GM12878 (cell line): ENCODE results near the gene AIMP2. TPM values are rescaled to one million over a fixed set of nuclear protein-coding genes. Genes with fewer than 3 reads are reported as not detected.
A peak's percentile ranks its signal among the peaks of the same experiment; 100 is the strongest.

Experiments used
- ATAC-seq: fragments of 200-7000 bp; cut with Tn5 transposase; 3 replicates; pipeline ENCODE4 v1.9.1; 2020; ENCODE audit warnings: mild to moderate bottlenecking, moderate library complexity
- BruUV-seq: library from RNA; stranded (reverse); fragments of 400-500 nt; replicated peaks from 2 replicates; lab custom pipeline; 2021; lab: Mats Ljungman, UMichigan
- CTCF ChIA-PET: fragments of 300-600 bp; sonication (Branson Sonifier 250); formaldehyde crosslinking; extraction: SDS; loops from one replicate; lab custom pipeline; 2021; ENCODE audit warnings: inconsistent platforms; lab: Yijun Ruan, JAX
- POLR2A ChIA-PET: fragments of 350-600 bp; formaldehyde crosslinking; extraction: SDS; loops from one replicate; lab custom pipeline; 2021; ENCODE audit warnings: inconsistent platforms; lab: Charles Lee
- RAD21 ChIA-PET: fragments of 300-600 bp; sonication (Branson Sonifier 250); formaldehyde crosslinking; loops from one replicate; lab custom pipeline; 2023; ENCODE audit warnings: antibody characterized with exemption; ENCODE audit not compliant: unreplicated experiment; lab: Charles Lee
- SMC1A ChIA-PET: fragments of 300-600 bp; sonication (Branson Sonifier 250); formaldehyde crosslinking; loops from one replicate; lab custom pipeline; 2023; ENCODE audit not compliant: unreplicated experiment, uncharacterized antibody; lab: Charles Lee
- DNase-seq: peaks from one replicate; pipeline ENCODE4 v3.0.0-alpha.2; 2011; ENCODE audit warnings: low read depth, low spot score
- FAIRE-seq: peaks from 3 replicates; lab custom pipeline; 2011; peaks lifted over from hg19 to GRCh38; lab: Jason Lieb, UNC
- H2AFZ ChIP-seq: 2 replicates; pipeline ENCODE4 v1.6.0; 2011; ENCODE audit warnings: low read depth, low read length, control low read depth; ENCODE audit not compliant: control insufficient read depth
- H3K27ac ChIP-seq: 2 replicates; pipeline ENCODE4 v1.5.1; 2011; ENCODE audit warnings: control low read depth; ENCODE audit not compliant: control insufficient read depth, insufficient read depth
- H3K27me3 ChIP-seq, 2 experiments: replicated peaks in 1 of 2; 2 replicates each; pipeline versions ENCODE4 v1.6.0 to v1.6.1; 2011; ENCODE audit warnings: low read length in 1 of 2; ENCODE audit not compliant: control insufficient read depth in 2 of 2, insufficient read depth in 2 of 2
- H3K36me3 ChIP-seq, 2 experiments: 2 replicates each; pipeline ENCODE4 v1.5.1; 2011; ENCODE audit warnings: low read length in 1 of 2; ENCODE audit not compliant: control insufficient read depth in 2 of 2, insufficient read depth in 2 of 2
- H3K4me1 ChIP-seq: 2 replicates; pipeline ENCODE4 v1.6.1; 2011; ENCODE audit warnings: mild to moderate bottlenecking, low read length, moderate library complexity, mixed read lengths; ENCODE audit not compliant: control insufficient read depth, insufficient read depth
- H3K4me2 ChIP-seq: 2 replicates; pipeline ENCODE4 v1.6.0; 2011; ENCODE audit warnings: control low read depth; ENCODE audit not compliant: control insufficient read depth, insufficient read depth
- H3K4me3 ChIP-seq: fragments of 200-600 bp; sonication (generic); 2 replicates; pipeline ENCODE4 v1.5.1; 2016
- H3K79me2 ChIP-seq: 2 replicates; pipeline ENCODE4 v1.6.0; 2011; ENCODE audit warnings: low read length; ENCODE audit not compliant: control insufficient read depth, insufficient read depth
- H3K9ac ChIP-seq: 2 replicates; pipeline ENCODE4 v1.8.0; 2011; ENCODE audit warnings: low read length, control low read depth, mixed read lengths; ENCODE audit not compliant: control insufficient read depth, insufficient read depth
- H3K9me3 ChIP-seq: replicated peaks from 3 replicates; pipeline ENCODE4 v1.5.1; 2011; ENCODE audit warnings: mild to moderate bottlenecking, low read length; ENCODE audit not compliant: control insufficient read depth, insufficient read depth
- H4K20me1 ChIP-seq: 2 replicates; pipeline ENCODE4 v1.6.0; 2011; ENCODE audit not compliant: control insufficient read depth, insufficient read depth
- BHLHE40 ChIP-seq, 2 experiments: fragments of 450-650 bp in 1 of 2; IDR thresholded peaks; 2 replicates each; pipeline ENCODE4 v1.6.1; 2011 to 2017; ENCODE audit warnings: low read depth in 2 of 2, borderline replicate concordance in 1 of 2, improper control_type of control experiment in 1 of 2, low read length in 1 of 2, mild to moderate bottlenecking in 1 of 2
- EP300 ChIP-seq, 2 experiments: fragments of 150-350 bp in 1 of 2; IDR thresholded peaks; 2 replicates each; pipeline ENCODE4 v1.6.1; 2011 to 2012; ENCODE audit warnings: low read depth in 2 of 2, low read length in 2 of 2, borderline replicate concordance in 1 of 2, improper control_type of control experiment in 1 of 2, inconsistent platforms in 1 of 2; ENCODE audit not compliant: control insufficient read depth in 1 of 2
- IKZF2 ChIP-seq, 2 experiments: fragments of 450-650 bp; IDR thresholded peaks; 2 replicates each; pipeline ENCODE4 v1.6.1; 2017; ENCODE audit warnings: mild to moderate bottlenecking in 2 of 2, moderate library complexity in 2 of 2
- NFYB ChIP-seq: IDR thresholded peaks from 2 replicates; pipeline ENCODE4 v1.6.1; 2011; ENCODE audit warnings: low read depth, mild to moderate bottlenecking, low read length, improper control_type of control experiment, moderate library complexity; ENCODE audit not compliant: insufficient read depth
- NR2C1 ChIP-seq: fragments of 450-650 bp; IDR thresholded peaks from 2 replicates; pipeline ENCODE4 v1.6.1; 2017; ENCODE audit warnings: antibody characterized with exemption, mild to moderate bottlenecking, moderate library complexity
- PAX5 ChIP-seq: IDR thresholded peaks from 2 replicates; pipeline ENCODE4 v1.6.1; 2011; ENCODE audit warnings: low read depth, low read length, borderline replicate concordance
- POLR2A ChIP-seq: IDR thresholded peaks from 2 replicates; pipeline ENCODE4 v1.6.1; 2011; ENCODE audit warnings: low read depth, mild to moderate bottlenecking, low read length
- POLR2AphosphoS5 ChIP-seq: IDR thresholded peaks from 2 replicates; pipeline ENCODE4 v1.6.1; 2011; ENCODE audit warnings: mild to moderate bottlenecking, low read length, inconsistent platforms
- POU2F2 ChIP-seq: IDR thresholded peaks from 3 replicates; pipeline ENCODE4 v1.6.1; 2011; ENCODE audit warnings: low read depth, mild to moderate bottlenecking, low read length, borderline replicate concordance
- SMAD1 ChIP-seq: fragments of 450-650 bp; IDR thresholded peaks from 2 replicates; pipeline ENCODE4 v1.6.1; 2018; ENCODE audit warnings: mild to moderate bottlenecking, low read depth; ENCODE audit not compliant: partially characterized antibody
- WGBS: methylation state at CpG from one replicate; pipeline ENCODE4 v1.1.6; 2016; ENCODE audit warnings: low lambda C conversion rate; ENCODE audit not compliant: insufficient replicate concordance, insufficient coverage; ENCODE audit errors: missing lambda C conversion rate; 5-methylcytosine and 5-hydroxymethylcytosine counted together
- in situ Hi-C: fragments of 300-500 bp; cut with MboI; formaldehyde crosslinking; loops from 9 replicates; pipeline ENCODE4 v1.14.3; 2018; ENCODE audit warnings: mixed read lengths
- intact Hi-C: fragments of 100-400 bp; cut with micrococcal nuclease; formaldehyde crosslinking; loops from one replicate; pipeline ENCODE4 v1.14.2; 2022; ENCODE audit not compliant: unreplicated experiment
- polyA plus RNA-seq, 11 experiments: library from polyadenylated mRNA; depleted of rRNA in 4 of 11; unstranded in 6 of 11; stranded (reverse) in 5 of 11; fragments of >200 nt; fragmentation: Nextera tagmentation in 4 of 11; fragmentation: Illumina TruSeq in 1 of 11; extraction: Ambion mirVana in 4 of 11; extraction: Trizol in 1 of 11; gene quantifications; 1 replicate in 1 of 11; 2 replicates in 10 of 11; pipeline versions ENCODE4 v1.2.1 to v1.2.3, GENCODE V29; 2011 to 2016; ENCODE audit warnings: inconsistent platforms in 2 of 11, missing spikeins in 2 of 11, low read depth in 1 of 11
- total RNA-seq, 4 experiments: library from RNA; depleted of rRNA in 3 of 4; stranded (reverse); fragments of >200 nt in 3 of 4; fragmentation: Illumina TruSeq in 1 of 4; extraction: Trizol in 1 of 4; gene quantifications; 2 replicates each; pipeline versions ENCODE4 v1.2.1 to v1.2.3, GENCODE V29; 2013 to 2021
- TF ChIP-seq, protein P1 (sequence below): fragments of 450-650 bp; formaldehyde crosslinking; IDR thresholded peaks from 2 replicates; pipeline ENCODE4 v1.4.0; 2022; ENCODE audit warnings: mild to moderate bottlenecking, moderate library complexity

The AIMP2 gene
- total and polyA plus RNA-seq, 10 of the 15 experiments (the other 5 are each of a cell fraction or from before 2014, with no cell fraction given), result 46.7 to 130 (median 70.5) TPM

DNA sequence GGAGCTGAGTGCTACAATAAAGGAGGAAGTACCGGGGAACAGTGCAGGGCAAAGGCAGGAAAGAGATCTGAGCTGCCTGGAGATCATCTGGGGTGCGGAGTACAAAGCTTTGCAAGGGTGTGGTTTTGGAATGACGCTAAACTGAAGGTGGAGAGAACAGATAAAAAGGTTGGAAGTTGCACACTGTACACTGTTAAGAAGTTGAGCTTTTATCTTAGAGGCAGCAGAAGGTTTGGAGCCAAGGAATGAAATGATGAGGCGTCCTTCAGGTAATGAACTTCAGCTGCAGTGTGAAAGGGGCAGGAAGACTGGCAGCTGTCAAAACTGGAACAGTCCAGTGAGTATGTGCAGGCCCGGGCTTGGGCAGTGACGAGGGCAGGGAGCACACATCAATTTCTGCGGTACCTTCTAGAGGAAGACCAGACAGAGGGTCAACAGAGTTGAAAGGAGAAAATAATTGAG is 14.9 kb downstream of the AIMP2 start:
- TF ChIP-seq POU2F2, result no peak
- TF ChIP-seq POLR2A, result 0 out of 2 replicates have a peak, but pooled peaks have one; percentile 14
- TF ChIP-seq BHLHE40 (IDR thresholded peaks at IDR 0.05; ENCODE audit: borderline replicate concordance in 1 of 2, low read depth in 2 of 2, low read length in 1 of 2), result no peak
- Histone ChIP-seq H3K4me2 (no peak overlapping the region), H3K27me3 (no peaks in the 10 kb centered on the region), H4K20me1 (no peaks in the 10 kb centered on the region), H3K4me3 (no peak overlapping the region), H3K79me2 (no peaks in the 10 kb centered on the region), H2AFZ (no peak overlapping the region), H3K36me3 (peaks cover 18 to 40% of the 10 kb centered on the region in 2 experiments), H3K9ac (no peak overlapping the region), H3K9me3 (no peaks in the 10 kb centered on the region), H3K27ac (no peak overlapping the region), H3K4me1 (peaks cover 13% of the 10 kb centered on the region)
- ChIA-PET SMC1A (interaction anchor here (1.0 kb wide), 1 partner anchor 26 kb away, joined by 4 read pairs; no protein-coding TSS in a partner anchor), POLR2A (no interaction called here), RAD21 (interaction anchor here (0.8 kb wide), 1 partner anchor 17 kb away, joined by 3 read pairs; no protein-coding TSS in a partner anchor), CTCF (interaction anchor here (2.6 kb wide), 1 partner anchor 82 kb away, joined by 7 read pairs; no protein-coding TSS in a partner anchor)
- WGBS, result 81% methylated on average over 7 of the region's 7 CpGs
- DNase-seq (no peak), FAIRE-seq (no peak), ATAC-seq (no peak)
- intact Hi-C loops (no loop called here), in situ Hi-C loops (no loop called here)
- TSS peak; percentile 75 for BruUV-seq

DNA sequence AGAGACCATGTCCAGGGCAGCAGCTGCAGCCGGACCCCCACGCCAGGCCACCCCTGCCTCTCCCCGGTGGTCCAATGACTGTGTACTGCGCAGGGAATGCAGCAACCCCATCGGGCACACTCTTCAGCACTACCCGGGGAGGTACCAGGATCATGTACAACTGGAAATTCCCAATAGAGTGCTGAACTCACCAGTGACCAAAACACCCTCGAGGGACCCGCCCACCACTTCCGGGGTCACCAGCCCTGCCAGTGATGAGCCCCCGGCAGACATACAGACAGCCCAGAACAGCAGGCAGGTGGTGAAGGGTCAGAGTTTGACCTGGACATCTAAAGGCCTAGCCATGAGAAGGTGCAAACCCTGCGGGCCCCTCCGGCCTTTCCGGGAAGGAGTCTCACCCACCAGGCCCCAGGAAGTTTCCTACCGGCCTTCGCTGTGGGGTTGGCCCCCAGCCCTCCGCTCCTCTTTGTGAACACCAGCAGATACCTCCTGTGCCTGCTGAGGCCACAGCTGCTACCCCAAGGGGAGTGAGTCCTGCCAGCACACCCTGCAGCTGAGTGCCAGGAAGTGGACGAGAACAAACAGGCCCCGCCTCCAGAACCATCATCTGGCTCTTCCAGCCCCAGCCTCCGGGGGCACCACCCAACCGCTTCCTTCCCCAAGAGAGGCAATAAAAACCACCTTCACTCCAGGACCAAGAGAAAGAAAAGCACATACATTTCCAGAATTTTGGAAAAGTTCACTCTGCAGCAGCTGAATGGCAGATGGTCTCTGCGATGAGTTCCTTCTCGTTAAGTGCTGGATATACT is 17.1 kb downstream of the AIMP2 start:
- POLR2A ChIA-PET, result interaction anchor here (0.6 to 2.1 kb wide), 5 partner anchors 8 to 324 kb away, joined by 3 to 9 read pairs (median 3); partner anchors contain the start of genes AIMP2 and PMS2
- peak; percentile 23 for DNase-seq
- BruUV-seq, result no TSS peak
- SMC1A ChIA-PET, result interaction anchor here (0.7 to 2.2 kb wide), 4 partner anchors 8 to 297 kb away, joined by 3 to 6 read pairs (median 4); no protein-coding TSS in a partner anchor
- in situ Hi-C loops, result no loop called here
- ATAC-seq, result peak; percentile 98
- peak overlapping the region; percentile 45; the same call in 1 of the 2 replicates for H3K4me2 ChIP-seq
- 56% methylated on average over 22 of the region's 22 CpGs for WGBS
- H3K4me1 ChIP-seq, result peaks cover 13% of the 10 kb centered on the region
- intact Hi-C loops, result no loop called here
- no peaks in the 10 kb centered on the region for H3K27me3 ChIP-seq
- peaks cover 16 to 40% of the 10 kb centered on the region in 2 experiments for H3K36me3 ChIP-seq
- H4K20me1 ChIP-seq, result no peaks in the 10 kb centered on the region
- CTCF ChIA-PET, result interaction anchor here (0.6 to 2.6 kb wide), 5 partner anchors 17 to 301 kb away, joined by 3 to 7 read pairs (median 3); no protein-coding TSS in a partner anchor
- peak overlapping the region; percentile 9; the same call in 1 of the 2 replicates for H3K4me3 ChIP-seq
- FAIRE-seq, result no peak
- H3K27ac ChIP-seq, result peak overlapping the region; percentile 59
- H3K9me3 ChIP-seq, result no peaks in the 10 kb centered on the region
- H2AFZ ChIP-seq, result peak overlapping the region; percentile 32
- peak overlapping the region; percentile 33 for H3K9ac ChIP-seq
- RAD21 ChIA-PET, result no interaction called here
- no peaks in the 10 kb centered on the region for H3K79me2 ChIP-seq
- TF ChIP-seq NFYB (no peak), IKZF2 (IDR thresholded peaks at IDR 0.05) (peak; percentile 72 to 77), PAX5 (no peak), POLR2AphosphoS5 (0 out of 2 replicates have a peak, but pooled peaks have one; percentile 35), EP300 (IDR thresholded peaks at IDR 0.05; ENCODE audit: borderline replicate concordance in 1 of 2, control insufficient read depth in 1 of 2, low read depth in 2 of 2, low read length in 2 of 2) (no peak), NR2C1 (0 out of 2 replicates have a peak, but pooled peaks have one; percentile 13), SMAD1 (no peak)
- TF ChIP-seq, protein P1, sequence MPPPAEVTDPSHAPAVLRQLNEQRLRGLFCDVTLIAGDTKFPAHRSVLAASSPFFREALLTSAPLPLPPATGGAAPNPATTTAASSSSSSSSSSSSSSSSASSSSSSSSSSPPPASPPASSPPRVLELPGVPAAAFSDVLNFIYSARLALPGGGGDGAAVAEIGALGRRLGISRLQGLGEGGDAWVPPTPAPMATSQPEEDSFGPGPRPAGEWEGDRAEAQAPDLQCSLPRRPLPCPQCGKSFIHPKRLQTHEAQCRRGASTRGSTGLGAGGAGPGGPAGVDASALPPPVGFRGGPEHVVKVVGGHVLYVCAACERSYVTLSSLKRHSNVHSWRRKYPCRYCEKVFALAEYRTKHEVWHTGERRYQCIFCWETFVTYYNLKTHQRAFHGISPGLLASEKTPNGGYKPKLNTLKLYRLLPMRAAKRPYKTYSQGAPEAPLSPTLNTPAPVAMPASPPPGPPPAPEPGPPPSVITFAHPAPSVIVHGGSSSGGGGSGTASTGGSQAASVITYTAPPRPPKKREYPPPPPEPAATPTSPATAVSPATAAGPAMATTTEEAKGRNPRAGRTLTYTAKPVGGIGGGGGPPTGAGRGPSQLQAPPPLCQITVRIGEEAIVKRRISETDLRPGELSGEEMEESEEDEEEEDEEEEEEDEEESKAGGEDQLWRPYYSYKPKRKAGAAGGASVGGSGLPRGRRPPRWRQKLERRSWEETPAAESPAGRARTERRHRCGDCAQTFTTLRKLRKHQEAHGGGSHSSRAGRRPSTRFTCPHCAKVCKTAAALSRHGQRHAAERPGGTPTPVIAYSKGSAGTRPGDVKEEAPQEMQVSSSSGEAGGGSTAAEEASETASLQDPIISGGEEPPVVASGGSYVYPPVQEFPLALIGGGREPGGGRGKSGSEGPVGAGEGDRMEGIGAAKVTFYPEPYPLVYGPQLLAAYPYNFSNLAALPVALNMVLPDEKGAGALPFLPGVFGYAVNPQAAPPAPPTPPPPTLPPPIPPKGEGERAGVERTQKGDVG (CRISPR knock-in tag), result no peak
